GM18526 (cell line): ENCODE data around the gene DSPP.

Source experiments
- POLR2A ChIP-seq: IDR thresholded peaks from 3 replicates; pipeline ENCODE4 v1.6.1; 2011; ENCODE audit not compliant: insufficient read length; ENCODE audit errors: extremely low read depth

Gene DSPP

GRCh38 chr4:87614292-87614890, 6.1 kb downstream of the DSPP start:
- TF ChIP-seq POLR2A = no peak

DNA sequence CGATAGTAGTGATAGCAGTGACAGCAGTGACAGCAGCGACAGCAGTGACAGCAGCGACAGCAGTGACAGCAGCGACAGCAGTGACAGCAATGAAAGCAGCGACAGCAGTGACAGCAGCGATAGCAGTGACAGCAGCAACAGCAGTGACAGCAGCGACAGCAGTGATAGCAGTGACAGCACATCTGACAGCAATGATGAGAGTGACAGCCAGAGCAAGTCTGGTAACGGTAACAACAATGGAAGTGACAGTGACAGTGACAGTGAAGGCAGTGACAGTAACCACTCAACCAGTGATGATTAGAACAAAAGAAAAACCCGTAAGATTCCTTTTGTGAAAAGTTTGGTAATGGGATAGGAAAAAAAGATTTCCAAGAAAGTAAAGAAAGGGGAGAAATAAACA, 7.9 kb downstream of the DSPP start:
- TF ChIP-seq POLR2A = no peak

GRCh38 chr4:87620086-87620485, 11.8 kb downstream of the DSPP start:
- TF ChIP-seq POLR2A = no peak

GRCh38 chr4:87620491-87620890, 12.2 kb downstream of the DSPP start:
- TF ChIP-seq POLR2A = no peak

- TF ChIP-seq POLR2A = no peak
These were observed 14.0 kb downstream of the DSPP start for GRCh38 chr4:87622303-87622702.

DNA sequence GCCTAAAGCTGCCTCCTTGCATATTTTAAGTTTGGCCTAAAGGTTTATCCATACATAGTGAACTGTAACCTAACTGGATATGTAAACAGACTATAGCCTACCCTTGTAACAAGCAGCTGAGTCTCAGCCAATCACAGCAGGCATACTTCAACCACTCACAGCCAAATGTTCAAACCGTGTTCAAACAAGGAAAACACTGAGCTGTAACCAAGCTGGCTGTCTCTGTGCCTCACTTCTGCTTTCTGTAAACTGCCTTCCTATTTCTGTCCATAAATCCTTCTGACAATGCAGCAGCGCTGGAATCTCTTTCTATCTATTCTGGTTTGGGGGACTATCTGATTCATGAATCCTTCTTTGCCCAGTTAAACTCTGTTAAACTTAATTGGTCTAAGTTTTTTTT, 16.4 kb downstream of the DSPP start:
- TF ChIP-seq POLR2A = no peak

GRCh38 chr4:87631668-87632067, 23.3 kb downstream of the DSPP start:
- TF ChIP-seq POLR2A = no peak

DNA sequence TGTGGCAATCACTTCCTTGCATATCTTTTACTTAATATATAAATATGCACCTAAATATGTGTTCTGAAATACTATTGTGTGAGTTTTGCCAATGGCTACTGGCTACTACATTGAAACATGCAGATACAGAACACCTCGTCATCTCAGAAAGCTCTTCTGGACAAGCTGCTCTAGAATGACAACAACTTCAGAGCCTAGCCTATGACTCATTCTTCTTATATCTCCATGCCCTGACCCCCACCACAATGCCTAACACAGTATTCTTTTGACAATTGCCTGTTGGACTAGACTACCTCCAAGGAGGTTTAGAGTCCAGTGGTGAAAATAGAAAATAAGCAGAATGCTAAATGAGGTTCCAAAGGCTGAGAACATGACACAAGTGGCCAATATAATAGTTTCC, 24.1 kb downstream of the DSPP start:
- TF ChIP-seq POLR2A = no peak

GRCh38 chr4:87633243-87633642, 24.9 kb downstream of the DSPP start:
- TF ChIP-seq POLR2A = no peak

DNA sequence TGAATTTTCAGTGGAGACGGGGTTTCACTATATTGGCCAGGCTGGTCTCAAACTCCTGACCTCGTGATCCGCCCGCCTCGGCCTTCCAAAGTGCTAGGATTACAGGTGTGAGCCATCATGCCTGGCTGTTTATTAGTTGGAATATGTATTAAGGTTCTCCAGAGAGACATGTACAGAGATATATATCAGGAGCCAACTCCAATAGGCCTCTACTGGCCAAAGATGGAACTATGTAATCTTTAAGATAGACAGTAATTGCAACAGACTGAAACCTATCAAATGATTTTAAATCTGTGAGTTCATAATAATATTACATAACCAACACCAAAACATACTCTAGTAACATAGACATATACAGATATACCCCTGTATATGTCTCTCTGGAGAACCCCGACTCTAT, 36.0 kb downstream of the DSPP start:
- TF ChIP-seq POLR2A = no peak

DNA sequence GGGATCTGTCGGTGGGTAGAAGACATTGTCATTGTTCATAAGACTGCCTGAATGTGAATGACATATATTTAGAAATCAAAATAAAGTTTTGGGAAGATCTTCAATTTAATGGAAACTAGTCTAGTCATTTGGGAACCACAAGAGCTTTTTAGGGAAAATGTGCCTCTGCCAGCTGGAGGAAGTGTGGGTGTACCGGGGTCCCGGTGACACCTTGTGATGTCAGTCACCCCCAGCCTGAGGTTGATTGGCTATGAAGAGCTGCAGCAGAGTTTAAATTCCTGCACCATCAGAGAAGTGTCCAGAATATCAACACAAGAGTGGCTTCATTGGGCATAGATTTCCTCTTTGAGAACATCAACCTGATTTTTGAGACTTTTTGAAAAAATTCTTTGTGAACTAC, 41.7 kb downstream of the DSPP start, which contains the start of gene DMP1:
Gene DMP1, plus strand, starts transcription at position 301 of the 400 bp plus-strand sequence. CDS start 6,213 bp downstream, outside the sequence.
- no peak for TF ChIP-seq POLR2A

- no peak for TF ChIP-seq POLR2A
These were observed 42.6 kb downstream of the DSPP start for GRCh38 chr4:87650938-87651337.

DNA sequence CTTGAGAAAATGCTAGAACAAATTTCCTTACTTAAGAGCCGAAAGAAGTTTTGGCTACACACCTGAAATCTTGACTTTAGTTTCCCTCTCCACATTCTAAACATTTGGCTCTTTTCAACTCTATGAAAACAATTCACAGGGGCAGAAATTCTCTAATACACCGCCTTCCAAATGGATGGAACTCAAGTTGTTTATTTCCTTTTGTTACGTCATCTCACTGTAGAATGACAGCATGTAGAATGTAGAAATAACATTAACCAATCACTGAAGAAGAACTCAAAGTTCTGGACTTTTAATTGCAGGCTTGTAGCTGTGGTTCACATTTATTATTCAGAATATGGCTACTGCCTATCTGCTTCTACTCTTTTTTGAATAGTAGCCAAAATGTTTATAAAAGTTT, 43.6 kb downstream of the DSPP start:
- TF ChIP-seq POLR2A = no peak

- no peak for TF ChIP-seq POLR2A
These were observed 46.2 kb downstream of the DSPP start for GRCh38 chr4:87654487-87655044.

DNA sequence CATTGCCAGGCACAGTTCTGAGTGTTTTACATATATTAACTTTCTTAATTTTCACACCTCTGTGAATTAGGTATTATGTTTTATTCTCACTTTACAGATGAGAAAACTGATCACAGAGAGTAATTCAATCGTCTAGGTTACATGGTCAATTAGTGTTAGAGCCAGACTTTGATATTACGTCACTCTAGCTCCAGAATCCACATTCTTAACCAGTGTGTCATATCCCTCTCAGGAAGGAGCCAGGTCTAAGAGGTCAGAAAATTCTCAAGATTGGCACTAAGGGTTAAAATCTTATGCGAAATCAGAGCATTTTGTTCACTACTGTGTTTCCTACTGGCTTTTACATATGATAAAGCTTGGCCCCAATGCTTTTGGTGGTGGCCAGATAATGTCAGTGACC, 49.2 kb downstream of the DSPP start:
- TF ChIP-seq POLR2A = no peak

GRCh38 chr4:87659247-87659931, 51.1 kb downstream of the DSPP start:
- TF ChIP-seq POLR2A = no peak

- no peak for TF ChIP-seq POLR2A
These were observed 54.5 kb downstream of the DSPP start for GRCh38 chr4:87662871-87663270.
